Measurements from ENCODE around the gene THADA. TPM values are rescaled to one million over a fixed set of nuclear protein-coding genes. Genes with fewer than 3 reads are reported as not detected.

Gene THADA
- 65.4 TPM for total RNA-seq

GRCh38 chr2:43595603-43596412, at the start of gene THADA:
THADA (minus strand) TSS chr2:43596038; CDS start chr2:43592392, 3,646 bp downstream.

GRCh38 chr2:43637030-43637803, 41.4 kb upstream of the THADA start, which contains the start of gene PLEKHH2:
PLEKHH2 (plus strand) TSS chr2:43637260; CDS start chr2:43644674, 7,414 bp downstream.

GRCh38 chr2:43226558-43226954, 369.3 kb downstream of the THADA start, which contains the start of gene ZFP36L2:
ZFP36L2 (minus strand) TSS chr2:43226606; CDS start chr2:43226315, 291 bp downstream.

Other genes with a start within 250 kb of the THADA start
- 36.6 TPM for gene PLEKHH2, start 41.2 kb upstream of the THADA start, total RNA-seq
- gene C1GALT1C1L, start 80.4 kb upstream of the THADA start, total RNA-seq: 1.3 TPM
- 65.7 TPM for gene DYNC2LI1, start 178.0 kb upstream of the THADA start, total RNA-seq
- 0.27 TPM for gene ABCG5, start 242.8 kb upstream of the THADA start, total RNA-seq
- 0.27 TPM for gene ABCG8, start 242.9 kb upstream of the THADA start, total RNA-seq